ENCODE results near the gene CARD10.

GRCh38 chr22:37509059-37509860 is 10.0 kb downstream of the CARD10 start:
- no peak for TF ChIP-seq RFXANK (CRISPR knock-in tag; IDR thresholded peaks at IDR 0.05)
- no peak for TF ChIP-seq CTCF (CRISPR knock-in tag; IDR thresholded peaks at IDR 0.05)
- no peak for TF ChIP-seq GABPA (IDR thresholded peaks at IDR 0.05; ENCODE audit: low read depth, low read length)
- no peak for TF ChIP-seq GABPA (CRISPR knock-in tag; IDR thresholded peaks at IDR 0.05; ENCODE audit: low read depth)
- TF ChIP-seq SIN3A (IDR thresholded peaks at IDR 0.05; ENCODE audit: borderline replicate concordance, low read depth, low read length) = no peak
- no peak for TF ChIP-seq ZNF777 (CRISPR knock-in tag; IDR thresholded peaks at IDR 0.05)
- no peak for TF ChIP-seq KAT7 (CRISPR knock-in tag; IDR thresholded peaks at IDR 0.05; ENCODE audit: borderline replicate concordance)
- TF ChIP-seq KDM1A (CRISPR knock-in tag; IDR thresholded peaks at IDR 0.05) = no peak
- TF ChIP-seq MNT (IDR thresholded peaks at IDR 0.05) = no peak
- TF ChIP-seq POLR2AphosphoS2 (IDR thresholded peaks at IDR 0.05; ENCODE audit: low read depth, low read length) = no peak
- TF ChIP-seq ZNF274 (CRISPR knock-in tag; IDR thresholded peaks at IDR 0.05) = no peak

All from HepG2 (cell line).